Keratinocyte (primary cell): Measurements from ENCODE around the gene DLG2. TPM values are rescaled to one million over a fixed set of nuclear protein-coding genes. Genes with fewer than 3 reads are reported as not detected.

ENCODE experiments used
- DNase-seq: peaks from one replicate; pipeline ENCODE4 v3.0.0-alpha.2; 2011; ENCODE audit warnings: low read depth, missing footprints, low spot score
- FAIRE-seq: peaks from 2 replicates; lab custom pipeline; 2011; peaks lifted over from hg19 to GRCh38; lab: Jason Lieb, UNC
- H2AFZ ChIP-seq: 2 replicates; pipeline ENCODE4 v1.6.0; 2012; ENCODE audit warnings: low read length, control low read depth, inconsistent platforms; ENCODE audit not compliant: control insufficient read depth
- H3K27ac ChIP-seq: 2 replicates; pipeline ENCODE4 v1.5.1; 2011; ENCODE audit warnings: low read length; ENCODE audit not compliant: control insufficient read depth, insufficient read depth
- H3K27me3 ChIP-seq: 3 replicates; pipeline ENCODE4 v1.6.0; 2011; ENCODE audit warnings: low read length; ENCODE audit not compliant: control insufficient read depth, insufficient read depth; ENCODE audit errors: extremely low read depth
- H3K36me3 ChIP-seq, 2 experiments: 2 replicates in 1 of 2; 3 replicates in 1 of 2; pipeline ENCODE4 v1.5.1; 2011; ENCODE audit warnings: low read length in 2 of 2, mild to moderate bottlenecking in 1 of 2; ENCODE audit not compliant: control insufficient read depth in 2 of 2, insufficient read depth in 2 of 2; ENCODE audit errors: extremely low read depth in 1 of 2
- H3K4me1 ChIP-seq: 3 replicates; pipeline ENCODE4 v1.5.1; 2011; ENCODE audit warnings: low read length; ENCODE audit not compliant: control insufficient read depth, insufficient read depth; ENCODE audit errors: extremely low read depth
- H3K4me2 ChIP-seq: 3 replicates; pipeline ENCODE4 v1.6.0; 2011; ENCODE audit warnings: low read depth, low read length; ENCODE audit not compliant: control insufficient read depth, insufficient read depth; ENCODE audit errors: extremely low read depth
- H3K4me3 ChIP-seq, 3 experiments: fragments of 200-600 bp in 1 of 3; sonication (generic) in 1 of 3; 2 replicates in 2 of 3; 3 replicates in 1 of 3; pipeline ENCODE4 v1.5.1; 2011 to 2016; ENCODE audit warnings: low read length in 3 of 3, mild to moderate bottlenecking in 3 of 3, control low read depth in 2 of 3, inconsistent platforms in 1 of 3, low read depth in 1 of 3, mixed read lengths in 1 of 3, mixed run types in 1 of 3, moderate library complexity in 1 of 3; ENCODE audit not compliant: control insufficient read depth in 2 of 3, insufficient read depth in 2 of 3; ENCODE audit errors: extremely low read depth in 1 of 3
- H3K79me2 ChIP-seq: 2 replicates; pipeline ENCODE4 v1.6.0; 2012; ENCODE audit warnings: low read length; ENCODE audit not compliant: control insufficient read depth, insufficient read depth
- H3K9ac ChIP-seq: 3 replicates; pipeline ENCODE4 v1.6.0; 2011; ENCODE audit warnings: low read length; ENCODE audit not compliant: control insufficient read depth, insufficient read depth; ENCODE audit errors: extremely low read depth
- H3K9me1 ChIP-seq: 3 replicates; pipeline ENCODE4 v1.6.0; 2011; ENCODE audit warnings: low read length; ENCODE audit not compliant: control insufficient read depth, insufficient read depth; ENCODE audit errors: extremely low read depth
- H3K9me3 ChIP-seq: 2 replicates; pipeline ENCODE4 v1.5.1; 2012; ENCODE audit warnings: low read depth, low read length; ENCODE audit not compliant: control insufficient read depth
- H4K20me1 ChIP-seq: 3 replicates; pipeline ENCODE4 v1.6.0; 2011; ENCODE audit warnings: low read length; ENCODE audit not compliant: control insufficient read depth, insufficient read depth; ENCODE audit errors: extremely low read depth
- CTCF ChIP-seq, 3 experiments: IDR thresholded peaks in 1 of 3; conservative IDR thresholded peaks in 1 of 3; optimal IDR thresholded peaks in 1 of 3; 2 replicates in 2 of 3; 3 replicates in 1 of 3; pipeline versions ENCODE3 to v1.5.1; 2011; ENCODE audit warnings: low read length in 3 of 3, mild to moderate bottlenecking in 3 of 3, moderate library complexity in 2 of 3, control low read depth in 1 of 3, inconsistent platforms in 1 of 3; ENCODE audit not compliant: insufficient read depth in 2 of 3; ENCODE audit errors: extremely low read depth in 1 of 3
- EZH2 ChIP-seq: IDR thresholded peaks from one replicate; pipeline ENCODE4 v1.6.1; 2012; ENCODE audit warnings: inconsistent platforms, mild to moderate bottlenecking, low read length, moderate library complexity
- dilution Hi-C: fragments of 300-500 bp; cut with MboI; formaldehyde crosslinking; loops from one replicate; pipeline ENCODE4 v1.7.0; 2020; ENCODE audit warnings: low sequenced_read_pairs; ENCODE audit not compliant: extremely low pct_ligation_motif_present
- polyA plus RNA-seq, 5 experiments: library from polyadenylated mRNA; depleted of rRNA in 3 of 5; stranded (reverse) in 3 of 5; stranded (forward) in 1 of 5; unstranded in 1 of 5; fragments of >200 nt; gene quantifications; 1 replicate in 1 of 5; 2 replicates in 3 of 5; 3 replicates in 1 of 5; pipeline versions ENCODE4 v1.2.1 to v1.2.3, GENCODE V29; 2011 to 2012; ENCODE audit warnings: missing spikeins in 2 of 5, low read depth in 1 of 5, low replicate concordance in 1 of 5

DLG2 gene
- polyA plus RNA-seq, 1 donor (not counting 4 experiments of a cell fraction or from before 2014, with no cell fraction given): 0.55 TPM

- dilution Hi-C loops: no loop called here
- Histone ChIP-seq H3K4me1 (peaks cover 15% of the 10 kb centered on the region), H3K27ac (no peak overlapping the region), H3K4me2 (no peak overlapping the region), H2AFZ (no peak overlapping the region), H3K36me3 (no peaks in the 10 kb centered on the region), H3K9me1 (no peaks in the 10 kb centered on the region), H3K27me3 (no peaks in the 10 kb centered on the region), H4K20me1 (no peaks in the 10 kb centered on the region), H3K9me3 (no peaks in the 10 kb centered on the region), H3K9ac (no peak overlapping the region), H3K79me2 (no peaks in the 10 kb centered on the region), H3K4me3 (no peak overlapping the region)
- FAIRE-seq (no peak), DNase-seq (no peak)
- TF ChIP-seq CTCF (optimal IDR thresholded peaks at IDR 0.05 in 1 of 3, IDR thresholded peaks at IDR 0.05 in 1 of 3, conservative IDR thresholded peaks at IDR 0.05 in 1 of 3; ENCODE audit: extremely low read depth in 1 of 3, insufficient read depth in 2 of 3, low read length in 3 of 3) (no peak), EZH2 (no peak)
Observed at GRCh38 chr11:83545494-83546260, 2081.5 kb downstream of the DLG2 start.

- H3K9me1 ChIP-seq: no peaks in the 10 kb centered on the region
- H3K9me3 ChIP-seq: no peaks in the 10 kb centered on the region
- DNase-seq (no peak), FAIRE-seq (no peak)
- no peaks in the 10 kb centered on the region for H3K27me3 ChIP-seq
- H3K79me2 ChIP-seq: no peaks in the 10 kb centered on the region
- no peak overlapping the region for H3K4me2 ChIP-seq
- peaks cover 12% of the 10 kb centered on the region for H3K4me1 ChIP-seq
- no peak overlapping the region for H3K27ac ChIP-seq
- no peak overlapping the region for H3K9ac ChIP-seq
- no peak overlapping the region for H2AFZ ChIP-seq
- no peaks in the 10 kb centered on the region for H4K20me1 ChIP-seq
- TF ChIP-seq CTCF (optimal IDR thresholded peaks at IDR 0.05 in 1 of 3, IDR thresholded peaks at IDR 0.05 in 1 of 3, conservative IDR thresholded peaks at IDR 0.05 in 1 of 3; ENCODE audit: extremely low read depth in 1 of 3, insufficient read depth in 2 of 3, low read length in 3 of 3): no peak
- no peak for TF ChIP-seq EZH2
- no peaks in the 10 kb centered on the region for H3K36me3 ChIP-seq
- dilution Hi-C loops: no loop called here
- H3K4me3 ChIP-seq: no peak overlapping the region
Observed at GRCh38 chr11:83544846-83545245, 2082.3 kb downstream of the DLG2 start.
